RPMI8226 (cell line): ENCODE data around the gene CEP350.

Experiments
- DNase-seq: peaks from one replicate; pipeline ENCODE4 v3.0.0-alpha.2; 2015

CEP350 gene

DNA sequence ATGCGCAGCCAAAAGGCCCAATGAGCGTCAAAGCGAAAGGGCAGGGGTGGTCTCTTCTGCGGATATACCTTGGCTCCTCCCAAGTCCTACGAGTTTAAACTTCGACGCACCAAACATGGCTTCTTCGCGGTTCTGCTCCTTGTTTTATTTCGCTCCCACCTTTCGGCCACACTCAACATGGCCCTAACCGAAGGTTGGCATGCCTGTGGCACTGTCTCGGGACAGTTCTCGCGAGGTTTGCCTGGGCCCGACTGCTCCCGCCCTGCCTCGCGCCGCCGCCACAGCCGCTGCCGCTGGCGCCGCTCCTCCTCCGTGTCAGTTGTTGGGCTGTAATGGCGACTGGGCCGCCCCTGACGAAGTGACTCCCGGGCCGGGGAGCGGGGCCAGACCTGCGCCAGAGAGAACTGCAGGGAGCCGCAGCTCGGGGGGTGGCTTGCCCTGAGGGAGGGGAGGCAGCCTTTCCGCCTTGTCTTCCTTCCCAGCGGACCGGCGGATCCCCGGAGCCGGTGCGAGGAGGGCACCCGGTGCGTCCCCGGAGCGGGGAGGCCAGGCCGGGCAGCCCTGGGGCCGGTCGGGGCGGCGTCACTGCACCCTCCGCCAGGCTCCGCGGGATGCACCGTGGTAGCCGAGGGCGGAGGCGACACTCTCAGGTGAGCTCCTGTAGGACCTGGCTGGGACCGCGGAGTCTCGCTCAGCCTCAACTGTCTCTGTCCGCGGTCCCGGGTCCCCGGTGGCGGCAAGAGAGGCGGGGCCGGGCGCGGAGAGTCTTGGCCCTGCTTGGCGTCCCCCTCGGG is at the start of gene CEP350:
Gene CEP350, plus strand, starts transcription at position 318 of the 794 bp plus-strand sequence. CDS start 31,372 bp downstream, outside the sequence.
- DNase-seq, result peak; percentile 100

GRCh38 chr1:179910934-179911333 is 43.7 kb upstream of the CEP350 start:
- no peak for DNase-seq

DNA sequence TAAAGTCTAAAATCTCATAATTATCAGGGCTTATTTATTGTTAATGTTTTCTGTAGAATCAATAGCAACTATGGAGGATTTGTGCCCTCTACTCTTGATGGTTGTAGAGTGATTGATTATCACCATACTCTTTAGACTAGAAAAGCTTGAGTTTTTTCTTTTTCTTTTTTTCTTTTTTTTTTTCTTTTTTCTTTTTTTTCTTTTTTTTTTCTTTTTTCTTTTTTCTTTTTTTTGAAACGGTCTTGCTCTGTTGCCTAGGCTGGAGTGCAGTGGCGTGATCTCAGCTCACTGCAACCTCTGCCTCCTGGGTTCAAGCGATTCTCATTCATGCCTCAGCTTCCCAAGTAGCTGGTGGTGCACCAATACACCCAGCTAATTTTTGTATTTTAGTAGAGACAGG is 42.8 kb upstream of the CEP350 start:
- DNase-seq, result no peak

DNA sequence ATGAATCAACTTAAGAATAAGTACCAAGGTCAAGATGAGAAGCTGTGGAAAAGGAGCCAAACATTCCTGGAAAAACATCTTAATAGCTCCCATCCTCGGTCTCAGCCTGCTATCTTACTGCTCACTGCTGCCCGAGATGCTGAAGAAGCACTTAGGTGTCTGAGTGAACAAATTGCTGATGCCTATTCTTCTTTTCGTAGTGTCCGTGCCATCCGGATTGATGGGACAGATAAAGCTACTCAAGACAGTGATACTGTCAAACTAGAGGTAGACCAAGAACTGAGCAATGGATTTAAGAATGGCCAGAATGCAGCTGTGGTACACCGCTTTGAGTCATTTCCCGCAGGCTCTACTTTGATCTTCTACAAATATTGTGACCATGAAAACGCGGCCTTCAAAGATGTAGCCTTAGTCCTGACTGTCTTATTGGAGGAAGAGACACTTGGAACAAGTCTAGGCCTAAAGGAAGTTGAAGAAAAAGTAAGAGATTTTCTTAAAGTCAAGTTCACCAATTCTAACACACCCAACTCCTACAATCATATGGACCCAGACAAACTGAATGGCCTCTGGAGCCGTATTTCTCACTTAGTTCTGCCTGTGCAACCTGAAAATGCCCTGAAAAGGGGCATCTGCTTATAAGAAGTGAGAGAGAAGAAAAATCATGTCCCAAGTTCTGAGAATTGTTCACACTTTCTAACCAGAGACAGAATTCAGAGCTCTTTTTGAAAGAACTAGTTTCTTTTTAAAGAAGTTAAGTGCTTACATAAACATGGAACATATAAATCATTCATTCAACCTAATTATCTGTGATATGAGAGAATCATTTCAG is 36.8 kb upstream of the CEP350 start:
- no peak for DNase-seq

DNA sequence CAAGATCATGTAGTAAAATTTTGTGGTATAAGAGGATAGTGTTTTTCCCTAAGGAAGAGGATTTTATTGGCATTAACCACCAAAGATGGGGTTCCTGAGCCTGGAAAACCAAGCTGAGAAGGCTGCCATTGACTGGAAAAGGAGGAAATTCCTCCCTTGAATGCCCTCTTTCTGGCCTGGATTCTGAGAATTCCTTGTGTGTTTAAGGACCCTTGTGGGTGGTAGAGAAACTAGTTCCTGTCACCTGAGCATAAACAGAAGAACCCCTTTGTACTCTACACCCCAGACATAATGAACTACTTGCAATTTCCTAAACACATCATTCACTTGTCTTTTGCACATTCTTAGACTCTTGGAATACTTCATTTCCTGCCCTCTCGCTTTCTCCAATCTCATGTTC is 33.1 kb upstream of the CEP350 start:
- no peak for DNase-seq

DNA sequence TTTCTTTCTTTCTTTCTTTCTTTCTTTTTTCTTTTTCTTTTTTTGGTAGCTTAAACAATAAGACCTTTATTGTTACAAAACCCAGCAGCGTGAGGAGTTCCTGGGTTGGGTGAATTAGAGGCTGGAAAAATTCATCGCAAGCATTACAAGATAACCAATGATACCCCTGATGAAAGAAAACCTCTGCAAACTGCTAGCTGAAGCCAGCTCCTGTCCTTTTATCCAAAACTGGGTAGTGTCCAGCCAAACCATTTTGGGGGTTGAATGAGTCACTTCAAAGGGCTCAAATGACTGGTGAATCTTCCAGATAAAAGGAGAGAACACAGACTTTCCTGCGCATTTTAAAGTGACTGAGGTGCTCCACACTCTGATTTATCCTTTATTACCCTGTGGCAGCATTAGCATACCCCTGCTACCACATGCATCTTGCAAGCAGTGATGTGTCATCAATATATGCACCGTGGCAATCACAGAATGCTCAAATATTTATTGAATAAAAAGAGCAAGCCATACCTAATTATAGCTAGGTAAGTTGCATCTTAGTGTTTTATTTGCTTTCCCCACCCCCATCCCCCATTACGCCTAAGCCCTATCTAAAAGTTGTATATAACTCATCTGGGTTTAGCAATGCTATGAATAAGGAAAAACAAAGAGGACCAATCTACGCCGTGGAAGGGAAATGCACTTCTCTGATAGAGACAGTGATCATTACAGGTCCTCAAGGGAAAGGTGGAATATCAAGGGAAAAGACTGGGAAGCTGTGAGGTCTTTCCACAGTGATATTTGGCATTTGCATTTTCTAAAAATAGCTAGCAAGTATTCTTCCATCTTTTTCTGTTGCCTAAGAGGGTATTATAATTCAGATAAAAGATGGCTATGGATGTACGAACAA is 32.4 kb upstream of the CEP350 start:
- DNase-seq, result no peak

DNA sequence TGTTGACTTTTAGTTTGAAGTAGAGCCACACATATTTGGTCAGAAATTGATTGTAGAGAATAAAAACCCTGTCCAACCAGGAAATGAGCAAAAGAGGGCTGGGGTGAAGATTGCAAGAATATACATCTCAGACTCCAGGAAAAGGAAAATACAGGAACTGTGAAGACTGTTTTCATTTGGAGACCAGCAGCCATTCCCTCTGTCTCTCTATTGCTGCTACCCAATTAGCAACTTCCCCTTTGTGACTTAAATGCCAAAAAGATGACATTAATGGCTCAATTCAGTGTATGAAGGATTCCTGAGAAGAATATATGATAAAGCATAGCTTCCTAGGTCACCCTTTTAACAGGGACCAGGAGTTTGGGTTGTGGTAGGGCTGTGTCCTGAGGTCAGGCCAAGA is 31.6 kb upstream of the CEP350 start:
- no peak for DNase-seq

GRCh38 chr1:179924268-179924667 is 30.3 kb upstream of the CEP350 start:
- DNase-seq, result no peak

DNA sequence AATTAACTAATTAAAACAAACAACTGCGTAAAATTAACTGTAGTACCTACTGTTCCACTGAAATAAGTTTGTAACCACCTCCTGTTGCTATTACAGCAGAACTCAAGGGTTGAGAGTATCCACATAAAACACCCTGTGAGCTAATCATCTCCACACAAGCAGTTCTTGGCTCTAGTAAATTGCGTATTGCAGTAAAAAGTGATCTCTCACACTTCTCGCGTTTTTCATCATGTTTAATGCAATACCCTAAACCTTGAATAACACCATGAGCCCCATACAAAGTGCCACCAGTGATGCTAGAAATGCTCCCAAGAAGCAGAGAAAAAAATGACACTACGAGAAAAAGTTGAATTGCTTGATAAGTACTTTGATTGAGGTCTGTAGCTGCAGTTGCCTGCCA is 29.3 kb upstream of the CEP350 start:
- no peak for DNase-seq

- no peak for DNase-seq
Measured at GRCh38 chr1:179925922-179926849, 28.4 kb upstream of the CEP350 start.

DNA sequence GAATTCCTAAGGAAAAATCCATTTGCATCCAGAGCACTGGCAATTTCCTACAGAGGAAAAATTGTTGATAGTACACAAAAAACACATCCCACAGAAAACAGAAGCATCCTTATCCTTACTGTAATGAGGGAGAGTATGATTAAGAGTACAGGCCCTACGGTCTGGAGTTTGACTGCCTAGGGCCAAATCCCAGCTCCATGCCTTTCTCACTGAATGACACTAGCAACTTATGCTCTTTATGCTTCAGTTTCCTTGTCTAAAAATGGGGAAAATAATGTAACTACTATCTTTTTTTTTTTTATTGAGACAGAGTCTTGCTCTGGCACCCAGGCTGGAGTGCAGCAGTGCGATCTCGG is 27.8 kb upstream of the CEP350 start:
- DNase-seq, result no peak

- peak; percentile 10 for DNase-seq
Measured at GRCh38 chr1:179929955-179930798, 24.4 kb upstream of the CEP350 start.

- DNase-seq, result no peak
Measured at GRCh38 chr1:179930867-179931266, 23.7 kb upstream of the CEP350 start.

DNA sequence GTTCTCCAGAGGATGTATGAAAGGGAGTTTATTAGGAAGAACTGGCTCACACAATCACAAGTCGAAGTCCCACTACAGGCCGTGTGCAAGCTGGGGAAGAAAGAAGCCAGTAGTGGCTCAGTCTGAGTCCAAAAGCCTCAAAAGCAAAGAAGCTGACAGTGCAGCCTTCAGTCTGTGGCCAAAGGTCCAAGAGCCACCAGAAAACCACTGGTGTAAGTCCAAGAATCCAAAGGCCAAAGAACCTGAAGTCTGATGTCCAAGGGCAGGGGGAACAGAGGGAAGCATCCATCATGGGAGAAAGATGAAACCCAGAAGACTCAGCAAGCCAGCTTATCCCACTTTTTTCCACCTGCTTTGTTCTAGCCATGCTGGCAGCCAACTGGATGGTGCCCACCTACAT is 21.4 kb upstream of the CEP350 start:
- no peak for DNase-seq

DNA sequence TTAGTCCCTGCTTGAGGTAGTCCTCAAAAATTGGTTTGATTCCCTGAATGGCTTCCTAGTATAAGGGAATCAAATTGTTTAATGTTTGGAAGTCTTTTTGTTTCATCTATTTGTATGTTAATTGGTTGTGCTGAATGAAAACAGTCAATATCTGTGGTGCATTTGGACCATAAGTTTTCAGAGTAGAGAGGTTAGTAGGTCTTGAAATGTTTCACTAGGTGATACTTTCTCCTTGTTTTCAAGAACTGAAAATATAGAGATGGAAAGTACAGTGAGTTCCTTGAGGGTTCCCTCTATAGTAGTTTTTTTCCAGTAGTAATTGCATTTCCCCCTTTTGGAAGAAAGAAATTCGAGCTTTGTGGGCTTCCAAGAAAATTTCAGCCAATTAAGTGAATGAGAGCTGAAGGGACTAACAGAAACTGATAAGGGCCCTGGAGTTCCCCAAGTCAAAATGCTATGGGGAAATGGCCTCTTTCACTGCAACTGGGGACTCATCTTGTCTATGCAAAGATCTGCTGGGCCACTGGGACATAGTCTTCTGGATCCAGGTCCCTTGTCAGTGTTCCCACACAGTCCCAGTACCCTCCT is 18.6 kb upstream of the CEP350 start:
- no peak for DNase-seq

- no peak for DNase-seq
Measured at GRCh38 chr1:179937668-179938254, 16.8 kb upstream of the CEP350 start.

GRCh38 chr1:179938752-179939151 is 15.9 kb upstream of the CEP350 start:
- DNase-seq, result no peak

DNA sequence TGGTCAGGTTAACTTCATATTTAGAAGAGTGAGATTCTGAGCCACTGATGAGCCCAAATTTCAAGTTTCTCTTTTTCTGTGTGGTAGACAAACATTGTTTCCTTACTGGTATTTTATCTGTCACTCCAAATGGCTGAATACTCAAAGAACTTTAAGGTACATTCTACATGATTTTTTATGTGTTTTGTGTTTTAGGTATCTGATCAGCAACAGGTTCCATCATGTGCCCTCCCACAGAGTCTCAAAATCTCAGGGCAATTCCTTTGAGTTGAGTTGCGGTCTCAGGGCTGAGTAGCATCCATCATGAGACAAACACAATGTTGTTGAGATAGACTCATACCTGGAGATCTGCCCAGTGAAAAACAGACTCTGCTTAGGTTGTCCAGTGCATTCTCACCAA is 14.7 kb upstream of the CEP350 start:
- DNase-seq, result no peak

DNA sequence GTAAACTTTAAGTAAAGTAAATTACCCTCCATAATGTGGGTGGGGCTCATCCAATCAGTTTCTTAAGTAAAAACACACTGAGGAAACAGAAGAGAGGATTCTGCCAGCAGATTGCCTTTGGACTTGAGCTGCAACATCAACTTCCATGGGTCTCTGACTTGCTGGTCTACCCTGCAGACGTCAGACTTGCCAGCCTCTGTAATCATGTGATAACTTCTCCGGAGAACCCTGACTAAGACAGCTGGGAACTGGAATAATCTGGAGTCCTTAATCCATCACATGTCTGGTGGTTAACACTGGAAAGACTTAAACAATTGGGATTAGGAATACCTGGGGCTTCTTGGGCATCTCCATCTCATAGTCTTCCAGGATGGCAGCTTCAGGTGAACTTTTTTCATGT is 13.2 kb upstream of the CEP350 start:
- DNase-seq, result no peak

- no peak for DNase-seq
Measured at GRCh38 chr1:179950651-179951050, 4.0 kb upstream of the CEP350 start.
